ENCODE data around the gene CDK9.

CDK9 gene

GRCh38 chr9:127810378-127811187 lies 24.7 kb downstream of the CDK9 start:
- no peak overlapping the region for H3K4me3 ChIP-seq (ENCODE audit: low read depth, low read length)
- DNase-seq (ENCODE audit: low read depth, low spot score) = no peak
- ChIA-PET POLR2A (no interaction called here), CTCF (no interaction called here)
- TF ChIP-seq CTCF (IDR thresholded peaks at IDR 0.05; ENCODE audit: insufficient read depth, low read length, missing control alignments) = no peak

- ChIA-PET POLR2A (interaction anchor here (1.9 kb wide), 1 partner anchor 9 kb away, joined by 11 read pairs; the partner anchor contains the start of gene FPGS), CTCF (interaction anchor here (0.8 kb wide), 1 partner anchor 58 kb away, joined by 4 read pairs; no protein-coding TSS in a partner anchor)
- no peak for TF ChIP-seq CTCF (IDR thresholded peaks at IDR 0.05; ENCODE audit: insufficient read depth, low read length, missing control alignments)
- H3K4me3 ChIP-seq (ENCODE audit: low read depth, low read length) = no peak overlapping the region
- no peak for DNase-seq (ENCODE audit: low read depth, low spot score)
Observed at GRCh38 chr9:127812011-127812410, 26.2 kb downstream of the CDK9 start.

GRCh38 chr9:127812936-127813675 lies 27.3 kb downstream of the CDK9 start:
- ChIA-PET POLR2A (interaction anchor here (1.9 kb wide), 1 partner anchor 10 kb away, joined by 11 read pairs; the partner anchor contains the start of gene FPGS), CTCF (no interaction called here)
- TF ChIP-seq CTCF (IDR thresholded peaks at IDR 0.05; ENCODE audit: insufficient read depth, low read length, missing control alignments) = no peak
- DNase-seq (ENCODE audit: low read depth, low spot score) = no peak
- H3K4me3 ChIP-seq (ENCODE audit: low read depth, low read length) = no peak overlapping the region

GRCh38 chr9:127813686-127814226 lies 27.9 kb downstream of the CDK9 start:
- POLR2A ChIA-PET = interaction anchor here (0.7 to 1.9 kb wide), 2 partner anchors 11 to 15 kb away, joined by 3 to 11 read pairs; partner anchors contain the start of gene FPGS
- TF ChIP-seq CTCF (IDR thresholded peaks at IDR 0.05; ENCODE audit: insufficient read depth, low read length, missing control alignments) = no peak
- CTCF ChIA-PET = interaction anchor here (0.6 kb wide), 1 partner anchor 58 kb away, joined by 3 read pairs; no protein-coding TSS in a partner anchor
- DNase-seq (ENCODE audit: low read depth, low spot score) = no peak
- H3K4me3 ChIP-seq (ENCODE audit: low read depth, low read length) = no peak overlapping the region

- DNase-seq (ENCODE audit: low read depth, low spot score) = no peak
- ChIA-PET POLR2A (interaction anchor here (0.7 to 1.8 kb wide), 3 partner anchors 11 to 55 kb away, joined by 3 to 5 read pairs (median 3); no protein-coding TSS in a partner anchor), CTCF (interaction anchor here (0.6 to 1.4 kb wide), 2 partner anchors 10 to 57 kb away, joined by 3 to 5 read pairs; no protein-coding TSS in a partner anchor)
- no peak for TF ChIP-seq CTCF (IDR thresholded peaks at IDR 0.05; ENCODE audit: insufficient read depth, low read length, missing control alignments)
- no peak overlapping the region for H3K4me3 ChIP-seq (ENCODE audit: low read depth, low read length)
Observed at GRCh38 chr9:127814619-127815511, 29.0 kb downstream of the CDK9 start.

Measured in AG04449 (cell line).